Muscle of leg (tissue), 11 donors: Measurements from ENCODE around the gene EVA1B. TPM values are rescaled to one million over a fixed set of nuclear protein-coding genes. Genes with fewer than 3 reads are reported as not detected.

Source experiments
- DNase-seq: peaks from one replicate; pipeline ENCODE4 v3.0.0; 2013
- H3K27ac ChIP-seq: one replicate; pipeline ENCODE4 v1.5.1; 2013; ENCODE audit warnings: mild to moderate bottlenecking, low read length, control low read depth
- H3K27me3 ChIP-seq: one replicate; pipeline ENCODE4 v1.6.1; 2013; ENCODE audit warnings: low read length; ENCODE audit not compliant: control insufficient read depth, insufficient read depth
- H3K36me3 ChIP-seq: one replicate; pipeline ENCODE4 v1.6.1; 2013; ENCODE audit warnings: low read length; ENCODE audit not compliant: control insufficient read depth, insufficient read depth
- H3K4me1 ChIP-seq: one replicate; pipeline ENCODE4 v1.6.1; 2013; ENCODE audit warnings: low read length; ENCODE audit not compliant: control insufficient read depth, insufficient read depth
- H3K4me3 ChIP-seq: one replicate; pipeline ENCODE4 v1.5.1; 2013; ENCODE audit warnings: low read length, control low read depth
- H3K9me3 ChIP-seq: replicated peaks from 2 replicates; pipeline ENCODE4 v1.6.1; 2013; ENCODE audit warnings: low read depth, low read length; ENCODE audit not compliant: control insufficient read depth
- WGBS: methylation state at CpG from one replicate; pipeline ENCODE4 v1.1.5; 2013; ENCODE audit warnings: missing lambda C conversion rate; ENCODE audit not compliant: insufficient coverage; 5-methylcytosine and 5-hydroxymethylcytosine counted together
- polyA plus RNA-seq, 8 donors: library from polyadenylated mRNA; unstranded; fragments of 120-200 nt; gene quantifications; one replicate each; pipeline versions ENCODE4 v1.2.1 to v1.2.3, GENCODE V29; 2013; ENCODE audit warnings: inconsistent platforms in 1 of 8, low replicate concordance in 1 of 8; ENCODE audit not compliant: insufficient read length in 8 of 8, insufficient read depth in 1 of 8
- total RNA-seq: library from RNA; stranded (reverse); fragments of 120-200 nt; gene quantifications from one replicate; pipeline ENCODE4 v1.2.4, GENCODE V29; 2013

The EVA1B gene
- total and polyA plus RNA-seq, 9 donors, result 28.5 to 58.3 (median 48.0) TPM

DNA sequence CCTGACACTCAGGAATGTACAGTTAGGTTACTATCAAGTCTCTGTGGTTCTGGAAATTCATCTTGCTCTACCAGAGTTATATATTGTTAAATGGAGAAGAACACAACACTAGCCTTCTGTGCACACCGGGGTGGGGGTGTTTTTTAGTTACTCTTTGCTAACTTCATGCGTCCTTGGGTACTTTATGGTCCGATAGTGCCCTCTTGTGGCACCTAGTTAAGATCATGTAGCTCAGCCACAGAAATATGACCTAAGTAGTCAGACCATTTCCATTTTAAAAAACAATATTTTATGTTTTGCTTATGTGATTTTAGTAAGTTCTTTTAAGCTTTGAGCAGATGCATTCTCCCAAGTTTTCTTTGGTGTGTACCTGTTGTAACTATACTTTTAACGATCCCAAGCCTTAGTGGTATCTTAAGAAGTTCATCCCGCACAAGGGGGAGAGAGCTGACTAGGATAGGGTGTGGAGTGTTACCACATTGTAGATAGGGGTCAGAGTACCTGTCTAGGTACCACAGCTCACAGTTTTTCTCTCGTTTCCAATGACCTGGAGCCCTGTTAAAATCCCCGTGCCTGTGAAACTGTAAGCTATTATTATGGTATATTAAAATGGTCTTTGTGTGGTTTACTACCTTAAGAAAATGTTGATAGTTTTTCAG, 37.9 kb downstream of the EVA1B start:
- no peak overlapping the region for H3K4me3 ChIP-seq
- H3K4me1 ChIP-seq, result peaks cover 5% of the 10 kb centered on the region
- no peak overlapping the region for H3K27ac ChIP-seq
- H3K36me3 ChIP-seq, result peaks cover 40% of the 10 kb centered on the region
- 100% methylated on average over 4 of the region's 7 CpGs for WGBS
- no peaks in the 10 kb centered on the region for H3K27me3 ChIP-seq
- peak; percentile 91 for DNase-seq
- no peaks in the 10 kb centered on the region for H3K9me3 ChIP-seq

DNA sequence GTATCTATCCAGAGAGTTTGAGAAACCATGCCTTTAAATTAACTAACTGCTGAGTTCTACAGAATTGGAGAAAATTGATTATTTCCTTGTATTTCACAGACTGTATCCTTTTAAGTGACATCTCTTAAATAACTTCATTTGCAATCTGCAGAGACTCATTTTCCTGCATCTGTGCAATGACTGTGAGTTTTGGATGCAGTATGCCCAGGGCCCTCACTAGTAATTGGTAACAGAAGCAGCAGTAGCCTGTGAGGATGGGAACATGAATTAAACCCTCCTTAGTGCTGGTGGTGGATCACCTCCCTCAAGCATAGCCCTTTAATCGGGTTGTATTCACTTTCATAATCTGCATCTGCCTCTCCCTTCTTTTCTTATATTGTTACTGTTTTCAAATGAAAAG, 38.9 kb downstream of the EVA1B start:
- Histone ChIP-seq H3K4me3 (no peak overlapping the region), H3K27ac (no peak overlapping the region)
- WGBS, result no CpG with 5 or more reads among the region's 1 CpG

DNA sequence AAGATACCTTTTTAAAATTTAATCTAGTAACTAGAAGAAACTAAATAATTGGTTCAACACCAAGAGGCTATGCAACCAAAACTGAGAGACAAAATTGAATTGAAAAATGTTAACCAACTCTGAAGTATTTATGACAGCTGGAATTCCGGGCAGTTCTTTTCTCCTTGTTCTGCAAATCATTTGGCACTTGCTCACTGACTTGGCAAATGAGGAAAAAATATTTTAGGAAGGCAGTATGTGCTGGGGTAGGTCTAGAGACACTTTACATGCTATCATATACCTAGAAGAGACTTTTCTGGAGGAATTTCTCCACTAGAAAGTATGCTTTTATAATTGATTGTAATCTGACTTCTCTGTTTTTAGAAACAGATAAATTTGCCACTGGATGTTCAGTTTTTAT, 39.4 kb downstream of the EVA1B start:
- Histone ChIP-seq H3K9me3 (no peaks in the 10 kb centered on the region), H3K27ac (no peak overlapping the region), H3K4me3 (no peak overlapping the region), H3K4me1 (peaks cover 4% of the 10 kb centered on the region), H3K36me3 (peaks cover 27% of the 10 kb centered on the region), H3K27me3 (no peaks in the 10 kb centered on the region)
- WGBS, result no CpG with 5 or more reads among the region's 1 CpG
- peak; percentile 50 for DNase-seq

More for the DNA sequence above, 38.9 kb downstream of the EVA1B start:
- Histone ChIP-seq H3K9me3 (no peaks in the 10 kb centered on the region), H3K4me1 (peaks cover 4% of the 10 kb centered on the region), H3K27me3 (no peaks in the 10 kb centered on the region), H3K36me3 (peaks cover 32% of the 10 kb centered on the region)
- no peak for DNase-seq

DNA sequence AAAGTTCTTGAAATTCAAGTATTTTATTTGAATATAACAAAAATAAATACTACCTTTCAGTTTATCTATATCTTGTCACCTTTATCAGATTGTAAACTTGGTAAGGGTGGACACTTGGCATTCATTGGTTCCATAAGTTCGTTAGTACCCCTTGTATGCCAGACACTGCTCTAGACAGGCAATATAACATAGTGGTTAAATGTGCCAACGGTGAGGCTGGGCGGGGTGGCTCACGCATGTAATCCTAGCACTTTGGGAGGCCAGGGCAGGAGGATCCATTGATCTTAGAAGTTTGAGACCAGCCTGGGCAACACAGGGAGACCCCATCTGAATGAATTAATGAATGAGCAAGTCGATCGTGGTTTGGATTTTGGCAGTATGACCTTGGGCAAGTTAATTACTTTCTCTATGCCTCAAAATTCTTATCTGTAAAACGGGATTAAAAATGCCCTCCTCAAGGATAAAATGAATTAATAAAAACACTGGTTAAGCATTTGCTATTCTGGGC, 43.6 kb downstream of the EVA1B start:
- H3K36me3 ChIP-seq, result peaks cover 8% of the 10 kb centered on the region
- peaks cover 4% of the 10 kb centered on the region for H3K4me1 ChIP-seq
- DNase-seq, result no peak
- H3K27me3 ChIP-seq, result no peaks in the 10 kb centered on the region
- no peak overlapping the region for H3K4me3 ChIP-seq
- H3K27ac ChIP-seq, result peak overlapping the region; percentile 54
- H3K9me3 ChIP-seq, result no peaks in the 10 kb centered on the region
- WGBS, result 60% methylated on average over 1 of the region's 7 CpGs

DNA sequence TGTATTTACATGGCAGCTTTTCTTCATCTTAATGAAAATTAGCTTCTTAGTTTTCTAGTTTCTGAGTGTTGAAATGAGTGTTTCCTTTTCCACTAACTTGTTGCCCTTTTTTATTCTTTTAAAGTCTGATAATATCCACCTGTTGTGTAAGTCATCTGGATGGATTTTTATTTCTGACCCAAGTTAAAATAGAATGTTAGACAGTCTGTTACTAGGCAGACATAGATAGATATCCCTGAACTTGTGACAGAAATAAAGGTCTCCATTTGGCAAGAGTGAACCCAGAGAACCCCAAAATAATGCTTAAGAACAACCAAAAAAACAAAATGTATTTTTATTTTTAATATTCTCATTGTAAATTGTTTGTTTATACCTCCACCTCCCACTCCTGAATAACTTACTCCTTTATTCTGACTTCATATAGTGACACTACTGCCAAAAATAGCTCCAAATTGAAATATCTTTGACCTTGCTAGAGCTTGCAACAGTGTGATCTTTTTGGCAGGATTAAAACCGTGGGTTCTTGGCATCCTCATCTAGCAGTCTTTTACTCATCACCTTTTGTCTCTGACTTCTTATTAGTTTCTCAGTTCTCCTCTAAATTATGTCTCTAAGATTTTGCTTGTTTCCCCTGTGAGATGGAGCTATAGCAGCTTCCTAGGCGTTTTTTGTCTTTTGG, 44.2 kb downstream of the EVA1B start:
- DNase-seq, result peak; percentile 31
- no peaks in the 10 kb centered on the region for H3K27me3 ChIP-seq
- H3K27ac ChIP-seq, result peak overlapping the region; percentile 80
- no peak overlapping the region for H3K4me3 ChIP-seq
- H3K36me3 ChIP-seq, result peaks cover 6% of the 10 kb centered on the region
- H3K9me3 ChIP-seq, result no peaks in the 10 kb centered on the region
- H3K4me1 ChIP-seq, result peaks cover 2% of the 10 kb centered on the region
- no CpG with 5 or more reads among the region's 2 CpGs for WGBS

DNA sequence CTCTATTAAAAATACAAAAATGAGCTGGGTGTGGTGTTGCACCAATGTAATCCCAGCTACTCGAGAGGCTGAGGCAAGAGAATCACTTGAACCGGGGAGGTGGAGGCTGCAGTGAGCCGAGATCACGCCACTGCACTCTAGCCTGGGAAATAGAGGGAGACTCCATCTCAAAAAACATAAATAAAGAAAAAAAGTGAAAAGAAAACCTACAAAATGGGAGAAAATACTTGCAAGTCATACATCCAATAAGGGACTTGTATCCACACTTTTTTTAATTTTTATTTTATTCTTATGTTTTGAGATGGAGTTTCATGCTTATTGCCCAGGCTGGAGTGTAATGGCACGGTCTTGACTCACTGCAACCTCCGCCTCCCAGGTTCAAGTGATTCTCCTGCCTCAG, 46.8 kb downstream of the EVA1B start:
- no CpG with 5 or more reads among the region's 6 CpGs for WGBS
- no peak for DNase-seq
- Histone ChIP-seq H3K27me3 (no peaks in the 10 kb centered on the region), H3K9me3 (no peaks in the 10 kb centered on the region), H3K4me3 (no peak overlapping the region), H3K27ac (no peak overlapping the region), H3K36me3 (peaks cover 14% of the 10 kb centered on the region), H3K4me1 (peaks cover 2% of the 10 kb centered on the region)

DNA sequence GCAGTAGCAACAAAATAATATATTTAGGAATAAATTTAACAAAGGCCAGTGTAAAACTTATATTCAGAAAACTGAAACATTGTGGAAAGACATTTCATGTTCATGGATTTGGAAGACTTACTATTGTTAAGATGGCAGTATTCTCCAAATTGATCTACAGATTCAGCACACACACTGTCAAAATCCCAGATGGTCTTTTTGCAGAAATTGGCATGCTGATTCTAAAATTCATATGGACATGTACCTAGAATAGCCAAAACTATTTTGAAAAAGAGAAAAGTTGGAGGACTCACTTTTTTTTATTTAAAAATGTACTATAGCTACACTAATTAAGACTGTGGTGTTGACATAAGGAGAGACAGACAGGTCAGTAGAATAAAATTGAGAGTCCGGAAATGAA, 49.2 kb downstream of the EVA1B start:
- Histone ChIP-seq H3K4me1 (no peaks in the 10 kb centered on the region), H3K27me3 (no peaks in the 10 kb centered on the region), H3K27ac (no peak overlapping the region), H3K4me3 (no peak overlapping the region), H3K36me3 (peaks cover 16% of the 10 kb centered on the region), H3K9me3 (no peaks in the 10 kb centered on the region)
- no CpG with 5 or more reads among the region's 1 CpG for whole genome bisulfite sequencing
- no peak for DNase-seq

DNA sequence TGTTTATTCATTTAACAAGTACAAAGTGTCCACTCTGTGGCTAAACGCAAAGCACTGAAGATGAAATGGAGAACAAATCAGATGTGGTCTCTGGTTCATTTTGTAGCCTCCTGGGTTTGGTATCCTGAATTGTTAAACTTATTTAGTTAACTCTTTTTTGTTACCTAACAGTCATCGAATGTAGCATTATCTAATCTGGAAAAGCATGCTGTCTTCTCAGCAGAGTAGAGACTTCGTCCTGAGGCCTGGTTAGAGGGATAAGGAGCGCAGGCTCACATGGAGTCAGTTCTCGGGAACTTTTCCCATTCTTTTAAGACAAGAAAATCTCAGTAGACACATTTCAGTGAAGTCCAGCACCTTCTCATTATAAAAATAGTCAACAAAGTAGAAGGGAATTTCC, 50.4 kb downstream of the EVA1B start:
- Histone ChIP-seq H3K36me3 (peaks cover 22% of the 10 kb centered on the region), H3K4me1 (no peaks in the 10 kb centered on the region), H3K27me3 (no peaks in the 10 kb centered on the region), H3K4me3 (no peak overlapping the region), H3K27ac (no peak overlapping the region), H3K9me3 (no peaks in the 10 kb centered on the region)
- no peak for DNase-seq
- WGBS, result no CpG with 5 or more reads among the region's 5 CpGs

Other genes starting within 250 kb of the EVA1B start
- gene TEKT2, start 239.6 kb downstream of the EVA1B start, total RNA-seq, result 0.53 TPM
- gene TEKT2, start 239.6 kb downstream of the EVA1B start, polyA plus RNA-seq, result 1 to 10 TPM in 1 of 8 donors, under 1 TPM in 7; 0.36 to 1.4 (median 0.56) TPM
- gene ADPRS, start 234.8 kb downstream of the EVA1B start, total RNA-seq, result 28.5 TPM
- 10 to 100 TPM; 24.9 to 30.7 (median 27.6) TPM for gene ADPRS, start 234.8 kb downstream of the EVA1B start, polyA plus RNA-seq
- 35.7 TPM for gene COL8A2, start 198.4 kb downstream of the EVA1B start, total RNA-seq
- 10 to 100 TPM in 4 of 8 donors, 1 to 10 TPM in 4; 4.3 to 37.4 (median 12.8) TPM for gene COL8A2, start 198.4 kb downstream of the EVA1B start, polyA plus RNA-seq
- gene TRAPPC3, start 174.2 kb downstream of the EVA1B start, total RNA-seq, result 42.1 TPM
- gene TRAPPC3, start 174.2 kb downstream of the EVA1B start, polyA plus RNA-seq, result 10 to 100 TPM; 32.4 to 41.9 (median 35.8) TPM
- 72.8 TPM for gene MAP7D1, start 167.5 kb downstream of the EVA1B start, total RNA-seq
- gene MAP7D1, start 167.5 kb downstream of the EVA1B start, polyA plus RNA-seq, result 100 to 1,000 TPM; 133 to 197 (median 170) TPM
- 55.6 TPM for gene THRAP3, start 99.2 kb downstream of the EVA1B start, total RNA-seq
- gene THRAP3, start 99.2 kb downstream of the EVA1B start, polyA plus RNA-seq, result 100 to 1,000 TPM in 2 of 8 donors, 10 to 100 TPM in 6; 73.3 to 111 (median 92.7) TPM
- gene SH3D21, start 17.3 kb downstream of the EVA1B start, total RNA-seq, result 2.3 TPM
- 1 to 10 TPM; 2.5 to 5.9 (median 3.5) TPM for gene SH3D21, start 17.3 kb downstream of the EVA1B start, polyA plus RNA-seq
- gene STK40, start 62.3 kb upstream of the EVA1B start, total RNA-seq, result 12.3 TPM
- 10 to 100 TPM; 20.4 to 33.1 (median 25.4) TPM for gene STK40, start 62.3 kb upstream of the EVA1B start, polyA plus RNA-seq
- 5.2 TPM for gene LSM10, start 74.3 kb upstream of the EVA1B start, total RNA-seq
- 10 to 100 TPM; 21.0 to 26.4 (median 24.6) TPM for gene LSM10, start 74.3 kb upstream of the EVA1B start, polyA plus RNA-seq
- 7.0 TPM for gene OSCP1, start 126.8 kb upstream of the EVA1B start, total RNA-seq
- gene OSCP1, start 126.8 kb upstream of the EVA1B start, polyA plus RNA-seq, result 1 to 10 TPM; 4.0 to 7.6 (median 4.8) TPM
- gene MRPS15, start 140.7 kb upstream of the EVA1B start, total RNA-seq, result 44.6 TPM
- 10 to 100 TPM; 54.2 to 65.6 (median 60.1) TPM for gene MRPS15, start 140.7 kb upstream of the EVA1B start, polyA plus RNA-seq
- gene CSF3R, start 159.3 kb upstream of the EVA1B start, total RNA-seq, result 1.3 TPM
- 1 to 10 TPM; 2.0 to 5.3 (median 3.3) TPM for gene CSF3R, start 159.3 kb upstream of the EVA1B start, polyA plus RNA-seq